ENCODE data around the gene CFAP299. TPM values are rescaled to one million over a fixed set of nuclear protein-coding genes. Genes with fewer than 3 reads are reported as not detected.
A peak's percentile ranks its signal among the peaks of the same experiment; 100 is the strongest.

CFAP299 gene
- total and polyA plus RNA-seq, 2 of the 8 experiments (the other 6 are each of a cell fraction or from before 2014, with no cell fraction given), result not detected

DNA sequence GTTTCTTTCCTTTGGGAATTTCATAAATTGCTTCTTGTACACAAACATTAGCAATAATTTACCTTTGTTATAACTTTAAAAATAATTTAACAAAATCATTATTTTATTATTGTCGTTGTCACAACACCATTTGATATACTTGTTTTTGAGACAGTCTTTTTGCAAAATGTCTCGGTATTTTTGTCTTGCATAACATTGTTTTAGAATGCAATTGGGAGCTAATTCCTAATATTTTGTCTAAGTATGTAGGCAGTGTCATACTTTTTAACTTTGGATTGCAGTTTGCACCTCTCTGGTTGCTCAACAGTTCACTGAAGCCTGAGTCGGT is 340 bp upstream of the CFAP299 start:
- H3K23ac ChIP-seq (ENCODE audit: insufficient read length), result no peak overlapping the region
- no peak overlapping the region for H2BK5ac ChIP-seq (ENCODE audit: low read depth, low read length)
- no peak overlapping the region for H2BK12ac ChIP-seq (ENCODE audit: low read depth, low read length)
- no peak overlapping the region for H4K5ac ChIP-seq (ENCODE audit: insufficient read length, low read depth, low read length)
- no peak overlapping the region for H3K27ac ChIP-seq (ENCODE audit: low read depth, low read length)
- H2BK120ac ChIP-seq (replicated peaks; ENCODE audit: low read depth, low read length), result no peak overlapping the region
- H3K56ac ChIP-seq (replicated peaks; ENCODE audit: insufficient read length, low read depth, low read length), result no peak overlapping the region
- TF ChIP-seq SP2 (IDR thresholded peaks at IDR 0.05; ENCODE audit: low read length) (no peak), POLR2A (IDR thresholded peaks at IDR 0.05; ENCODE audit: control extremely low read depth in 1 of 2, low read depth in 2 of 2, low read length in 2 of 2) (no peak), GTF2F1 (IDR thresholded peaks at IDR 0.05; ENCODE audit: borderline replicate concordance, low read depth, low read length) (no peak), HDAC2 (IDR thresholded peaks at IDR 0.05; ENCODE audit: borderline replicate concordance in 1 of 2, low read depth in 2 of 2, low read length in 2 of 2) (no peak), TEAD4 (IDR thresholded peaks at IDR 0.05; ENCODE audit: low read depth, low read length) (no peak), TCF12 (IDR thresholded peaks at IDR 0.05; ENCODE audit: low read depth, low read length) (no peak), BRCA1 (IDR thresholded peaks at IDR 0.05; ENCODE audit: low read depth, low read length) (no peak), KDM1A (IDR thresholded peaks at IDR 0.05; ENCODE audit: borderline replicate concordance, low read length) (no peak), SP4 (IDR thresholded peaks at IDR 0.05; ENCODE audit: low read length) (no peak), BACH1 (IDR thresholded peaks at IDR 0.05; ENCODE audit: low read length) (no peak), CBX5 (IDR thresholded peaks at IDR 0.05; ENCODE audit: low read depth, low read length) (no peak), MAFK (IDR thresholded peaks at IDR 0.05; ENCODE audit: low read depth, low read length) (no peak), TAF1 (IDR thresholded peaks at IDR 0.05; ENCODE audit: low read depth, low read length) (no peak)
- TF ChIP-seq, protein P1, sequence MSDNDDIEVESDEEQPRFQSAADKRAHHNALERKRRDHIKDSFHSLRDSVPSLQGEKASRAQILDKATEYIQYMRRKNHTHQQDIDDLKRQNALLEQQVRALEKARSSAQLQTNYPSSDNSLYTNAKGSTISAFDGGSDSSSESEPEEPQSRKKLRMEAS (IDR thresholded peaks at IDR 0.05), result no peak
- no peaks in the 10 kb centered on the region for H3K79me2 ChIP-seq (ENCODE audit: control insufficient read depth in 1 of 2, insufficient read depth in 2 of 2, low read length in 2 of 2)
- no peak overlapping the region for H3K4ac ChIP-seq (replicated peaks; ENCODE audit: insufficient read length, low read depth, low read length)
- no peak overlapping the region for H2BK20ac ChIP-seq (ENCODE audit: low read length)
- H2AK5ac ChIP-seq (ENCODE audit: low read depth, low read length), result no peak overlapping the region
- H3K18ac ChIP-seq (ENCODE audit: extremely low read depth, low read length), result no peak overlapping the region
- WGBS, 2 experiments (ENCODE audit: extremely low coverage in 1 of 2, insufficient coverage in 1 of 2, insufficient read length in 1 of 2, insufficient replicate concordance in 2 of 2, low coverage in 1 of 2, low lambda C conversion rate in 2 of 2, missing lambda C conversion rate in 1 of 2), result 25% methylated on average over 3 of the region's 3 CpGs; no CpG with 5 or more reads in 1 of the 2 experiments
- no peaks in the 10 kb centered on the region for H3K9me3 ChIP-seq (ENCODE audit: insufficient read depth in 2 of 2, low read depth in 1 of 2, low read length in 1 of 2)
- H4K20me1 ChIP-seq (replicated peaks in 1 of 2; ENCODE audit: control insufficient read depth in 1 of 2, insufficient read depth in 2 of 2, low read length in 2 of 2), result no peaks in the 10 kb centered on the region
- ChIA-PET CTCF (ENCODE audit: partially characterized antibody) (interaction anchor here (0.8 to 5.3 kb wide), 12 partner anchors 8 to 1383 kb away, joined by 3 to 37 read pairs (median 4); partner anchors contain the start of gene FGF5), POLR2A (ENCODE audit: partially characterized antibody) (no interaction called here)
- no peaks in the 10 kb centered on the region for H3K36me3 ChIP-seq (ENCODE audit: control insufficient read depth in 2 of 4, insufficient read depth in 4 of 4, low read length in 3 of 4)
- DNase-seq (ENCODE audit: low read depth in 1 of 2, low spot score in 2 of 2), result no peak
- H3K27me3 ChIP-seq (replicated peaks in 1 of 4; ENCODE audit: control insufficient read depth in 3 of 4, extremely low read depth in 1 of 4, insufficient read depth in 3 of 4, low read length in 3 of 4), result peaks cover 0 to 11% (median 9%) of the 10 kb centered on the region in 4 experiments; a peak in 6 of 7 replicates
- H3K9ac ChIP-seq (replicated peaks in 1 of 4; ENCODE audit: extremely low read depth in 1 of 4, low read depth in 3 of 4, low read length in 3 of 4), result no peak overlapping the region
- H3K79me1 ChIP-seq (ENCODE audit: low read depth, low read length), result no peaks in the 10 kb centered on the region
- FAIRE-seq, result no peak
- no peak overlapping the region for H4K8ac ChIP-seq (ENCODE audit: extremely low read depth, insufficient read depth, low read length)
- H4K91ac ChIP-seq (replicated peaks; ENCODE audit: insufficient read length, low read length), result no peak overlapping the region
- no peak overlapping the region for H2BK15ac ChIP-seq (ENCODE audit: low read length)
- no peaks in the 10 kb centered on the region; a peak in 1 of 7 replicates for H3K4me1 ChIP-seq (replicated peaks in 1 of 4; ENCODE audit: control insufficient read depth in 3 of 4, insufficient read depth in 4 of 4, low read length in 3 of 4)
- H3K4me2 ChIP-seq (ENCODE audit: insufficient read depth in 1 of 2, low read depth in 2 of 2, low read length in 2 of 2), result peak overlapping the region; percentile 54 to 93
- H3K14ac ChIP-seq (ENCODE audit: insufficient read length), result no peak overlapping the region
- peak overlapping the region; percentile 26; the same call in 1 of the 2 replicates for H2AFZ ChIP-seq (ENCODE audit: low read length)
- peak overlapping the region in 3 of 4 experiments; percentile 50 to 84 (median 81); a peak in 5 of 8 replicates for H3K4me3 ChIP-seq (ENCODE audit: extremely low read depth in 1 of 4, insufficient read depth in 2 of 4, low read depth in 3 of 4, low read length in 4 of 4)
- H3K23me2 ChIP-seq (ENCODE audit: low read depth, low read length), result peaks cover 2% of the 10 kb centered on the region; the same call in 1 of the 2 replicates
